Fibroblast of villous mesenchyme (primary cell): Measurements from ENCODE around the gene CBR1. TPM values are rescaled to one million over a fixed set of nuclear protein-coding genes. Genes with fewer than 3 reads are reported as not detected.

Source experiments
- DNase-seq: peaks from one replicate; pipeline ENCODE4 v3.0.0-alpha.2; 2010; ENCODE audit warnings: low read depth
- H3K4me3 ChIP-seq: 2 replicates; pipeline ENCODE4 v1.5.1; 2011; ENCODE audit warnings: low read depth, mild to moderate bottlenecking, low read length
- total RNA-seq: library from RNA; depleted of rRNA; stranded (reverse); fragments of >200 nt; gene quantifications from 2 replicates; pipeline ENCODE4 v1.2.3, GENCODE V29; 2012
- TF ChIP-seq, protein P1 (sequence below): IDR thresholded peaks from 2 replicates; pipeline ENCODE4 v1.5.1; 2012; ENCODE audit warnings: low read depth, mild to moderate bottlenecking, low read length; ENCODE audit not compliant: insufficient read depth

Gene CBR1
- total RNA-seq, 1 donor, result 80.7 TPM

GRCh38 chr21:36079010-36079649 is 9.3 kb downstream of the CBR1 start:
- peak overlapping the region; percentile 34 for H3K4me3 ChIP-seq
- TF ChIP-seq, protein P1, sequence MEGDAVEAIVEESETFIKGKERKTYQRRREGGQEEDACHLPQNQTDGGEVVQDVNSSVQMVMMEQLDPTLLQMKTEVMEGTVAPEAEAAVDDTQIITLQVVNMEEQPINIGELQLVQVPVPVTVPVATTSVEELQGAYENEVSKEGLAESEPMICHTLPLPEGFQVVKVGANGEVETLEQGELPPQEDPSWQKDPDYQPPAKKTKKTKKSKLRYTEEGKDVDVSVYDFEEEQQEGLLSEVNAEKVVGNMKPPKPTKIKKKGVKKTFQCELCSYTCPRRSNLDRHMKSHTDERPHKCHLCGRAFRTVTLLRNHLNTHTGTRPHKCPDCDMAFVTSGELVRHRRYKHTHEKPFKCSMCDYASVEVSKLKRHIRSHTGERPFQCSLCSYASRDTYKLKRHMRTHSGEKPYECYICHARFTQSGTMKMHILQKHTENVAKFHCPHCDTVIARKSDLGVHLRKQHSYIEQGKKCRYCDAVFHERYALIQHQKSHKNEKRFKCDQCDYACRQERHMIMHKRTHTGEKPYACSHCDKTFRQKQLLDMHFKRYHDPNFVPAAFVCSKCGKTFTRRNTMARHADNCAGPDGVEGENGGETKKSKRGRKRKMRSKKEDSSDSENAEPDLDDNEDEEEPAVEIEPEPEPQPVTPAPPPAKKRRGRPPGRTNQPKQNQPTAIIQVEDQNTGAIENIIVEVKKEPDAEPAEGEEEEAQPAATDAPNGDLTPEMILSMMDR, result no peak
- peak; percentile 74 for DNase-seq

DNA sequence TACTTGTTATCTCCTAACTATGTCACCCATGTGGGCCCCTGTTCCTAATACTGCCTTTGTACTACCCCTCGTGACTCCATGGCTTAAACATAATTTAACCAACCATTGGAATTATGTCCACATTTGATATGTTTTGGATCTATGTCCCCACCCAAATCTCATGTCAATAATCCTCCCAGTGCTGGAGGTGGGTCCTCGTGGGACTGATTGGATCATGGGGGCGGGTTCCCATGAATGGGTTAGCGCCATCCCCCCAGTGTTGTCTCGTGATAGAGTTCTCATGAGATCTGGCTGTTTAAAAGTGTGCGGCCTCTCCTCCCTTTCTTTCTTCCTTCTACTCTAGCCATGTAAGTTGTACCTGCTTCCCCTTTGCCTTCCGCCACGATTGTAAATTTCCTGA is 9.8 kb downstream of the CBR1 start:
- no peak for DNase-seq
- H3K4me3 ChIP-seq, result no peak overlapping the region
- TF ChIP-seq, protein P1, result no peak

DNA sequence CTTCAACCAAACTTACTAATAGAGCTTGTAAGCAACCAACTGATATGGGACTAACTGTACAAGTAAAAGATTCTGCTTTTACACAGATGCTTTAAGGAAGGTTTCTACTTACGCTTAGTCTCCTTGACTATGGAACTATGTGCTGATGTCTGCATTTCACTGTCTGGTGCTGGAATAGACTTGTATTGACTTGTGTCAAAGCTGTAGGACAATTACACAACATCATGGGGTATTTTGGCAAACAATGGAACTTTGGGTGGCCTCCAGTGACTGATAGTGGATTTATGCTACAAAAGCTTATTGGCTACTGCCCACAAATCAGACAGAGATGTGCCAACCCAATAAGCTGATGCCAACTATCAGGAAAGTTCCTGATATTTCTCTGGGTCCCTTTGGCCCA is 10.6 kb downstream of the CBR1 start:
- TF ChIP-seq, protein P1, result no peak
- no peak for DNase-seq
- no peak overlapping the region for H3K4me3 ChIP-seq

- TF ChIP-seq, protein P1, result no peak
- no peak overlapping the region for H3K4me3 ChIP-seq
- peak; percentile 49 for DNase-seq
Observed at GRCh38 chr21:36082237-36082664, 12.4 kb downstream of the CBR1 start.

GRCh38 chr21:36087362-36088138 is 17.7 kb downstream of the CBR1 start:
- no peak for DNase-seq
- no peak overlapping the region for H3K4me3 ChIP-seq
- TF ChIP-seq, protein P1, result no peak

DNA sequence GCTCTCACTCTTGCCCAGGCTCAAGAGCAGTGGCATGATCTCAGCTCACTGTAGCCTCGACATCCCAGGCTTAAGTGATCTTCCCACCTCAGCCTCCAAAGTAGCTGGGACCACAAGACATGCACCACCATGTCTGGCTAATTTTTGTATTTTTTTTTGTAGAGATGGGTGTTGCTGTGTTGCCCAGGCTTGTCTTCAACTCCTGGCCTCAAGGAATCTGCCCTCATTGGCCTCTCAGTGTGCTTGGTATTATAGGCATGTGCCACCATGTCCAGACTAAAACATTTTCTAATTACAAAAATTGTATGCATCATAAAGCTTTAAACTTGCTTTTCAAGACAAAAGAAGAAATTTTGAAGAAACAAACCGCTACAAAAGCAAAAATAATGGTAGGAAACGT is 20.1 kb downstream of the CBR1 start:
- DNase-seq, result no peak
- no peak overlapping the region for H3K4me3 ChIP-seq
- TF ChIP-seq, protein P1, result no peak
